Progenitor cell of endocrine pancreas (in vitro differentiated cells): Measurements from ENCODE around the gene KRT75. TPM values are rescaled to one million over a fixed set of nuclear protein-coding genes. Genes with fewer than 3 reads are reported as not detected.

ENCODE experiments used
- DNase-seq: peaks from one replicate; pipeline ENCODE4 v3.0.0; 2021; ENCODE audit warnings: low spot score; ENCODE audit not compliant: unreplicated experiment
- H3K27ac Mint-ChIP-seq: 2 replicates; pipeline ENCODE4 v1.8.0; 2021; ENCODE audit warnings: mild to moderate bottlenecking, moderate library complexity, mixed read lengths
- H3K27me3 Mint-ChIP-seq: 2 replicates; pipeline ENCODE4 v1.8.0; 2021; ENCODE audit warnings: mixed read lengths
- H3K36me3 Mint-ChIP-seq: 2 replicates; pipeline ENCODE4 v1.8.0; 2022; ENCODE audit warnings: mixed read lengths; ENCODE audit not compliant: insufficient read depth
- H3K4me1 Mint-ChIP-seq: 2 replicates; pipeline ENCODE4 v1.8.0; 2021; ENCODE audit warnings: low read depth, mixed read lengths
- H3K4me3 Mint-ChIP-seq: 2 replicates; pipeline ENCODE4 v1.8.0; 2021; ENCODE audit warnings: low read depth, mild to moderate bottlenecking, moderate library complexity, mixed read lengths
- H3K9me3 Mint-ChIP-seq: 2 replicates; pipeline ENCODE4 v1.8.0; 2021; ENCODE audit warnings: low read depth, mixed read lengths
- CTCF ChIP-seq: fragments of 200-600 bp; sonication (generic); IDR thresholded peaks from one replicate; pipeline ENCODE4 v1.5.0; 2021; ENCODE audit warnings: antibody characterized with exemption, mild to moderate bottlenecking; ENCODE audit not compliant: unreplicated experiment
- total RNA-seq: library from RNA; stranded (reverse); gene quantifications from 2 replicates; pipeline ENCODE4 v1.2.1, GENCODE V29; 2021

KRT75 gene
- total RNA-seq, 1 donor from 2014 or later: not detected

- TF ChIP-seq CTCF: no peak
- peaks cover 3% of the 10 kb centered on the region for H3K4me1 Mint-ChIP-seq
- no peak overlapping the region for H3K27ac Mint-ChIP-seq
- no peak overlapping the region for H3K4me3 Mint-ChIP-seq
- H3K36me3 Mint-ChIP-seq: no peaks in the 10 kb centered on the region
- no peaks in the 10 kb centered on the region for H3K9me3 Mint-ChIP-seq
- peaks cover 54% of the 10 kb centered on the region for H3K27me3 Mint-ChIP-seq
- DNase-seq: no peak
Measured at GRCh38 chr12:52428121-52428520, 6.0 kb downstream of the KRT75 start.

GRCh38 chr12:52427083-52427482 lies 7.1 kb downstream of the KRT75 start:
- no peak for TF ChIP-seq CTCF
- peaks cover 3% of the 10 kb centered on the region for H3K4me1 Mint-ChIP-seq
- no peak for DNase-seq
- H3K36me3 Mint-ChIP-seq: no peaks in the 10 kb centered on the region
- peaks cover 53% of the 10 kb centered on the region for H3K27me3 Mint-ChIP-seq
- H3K9me3 Mint-ChIP-seq: no peaks in the 10 kb centered on the region
- no peak overlapping the region for H3K27ac Mint-ChIP-seq
- no peak overlapping the region for H3K4me3 Mint-ChIP-seq

GRCh38 chr12:52426034-52426433 lies 8.1 kb downstream of the KRT75 start:
- no peak for TF ChIP-seq CTCF
- H3K27me3 Mint-ChIP-seq: peaks cover 51% of the 10 kb centered on the region
- H3K9me3 Mint-ChIP-seq: no peaks in the 10 kb centered on the region
- peaks cover 3% of the 10 kb centered on the region for H3K4me1 Mint-ChIP-seq
- no peak overlapping the region for H3K27ac Mint-ChIP-seq
- DNase-seq: no peak
- H3K4me3 Mint-ChIP-seq: no peak overlapping the region
- no peaks in the 10 kb centered on the region for H3K36me3 Mint-ChIP-seq

- DNase-seq: no peak
- Mint-ChIP-seq H3K36me3 (no peaks in the 10 kb centered on the region), H3K4me1 (peaks cover 3% of the 10 kb centered on the region), H3K9me3 (no peaks in the 10 kb centered on the region), H3K27ac (no peak overlapping the region), H3K4me3 (no peak overlapping the region), H3K27me3 (peaks cover 46% of the 10 kb centered on the region)
- no peak for TF ChIP-seq CTCF
Measured at GRCh38 chr12:52425466-52425865, 8.7 kb downstream of the KRT75 start.

GRCh38 chr12:52423661-52424500 lies 10.3 kb downstream of the KRT75 start:
- Mint-ChIP-seq H3K36me3 (no peaks in the 10 kb centered on the region), H3K9me3 (no peaks in the 10 kb centered on the region), H3K27ac (no peak overlapping the region), H3K27me3 (peaks cover 40% of the 10 kb centered on the region), H3K4me3 (no peak overlapping the region), H3K4me1 (peaks cover 3% of the 10 kb centered on the region)
- DNase-seq: no peak
- TF ChIP-seq CTCF: no peak
